ENCODE results near the gene PRSS1.

PRSS1 gene

GRCh38 chr7:142777318-142777717 lies 28.0 kb downstream of the PRSS1 start:
- Histone ChIP-seq H3K27me3 (ENCODE audit: insufficient read depth, low read depth) (no peaks in the 10 kb centered on the region), H3K4me1 (ENCODE audit: low read depth, poor library complexity, severe bottlenecking) (peaks cover 5% of the 10 kb centered on the region), H3K4me2 (no peak overlapping the region), H4K20me1 (ENCODE audit: insufficient read depth) (no peaks in the 10 kb centered on the region), H3K27ac (no peak overlapping the region), H2AFZ (ENCODE audit: low read depth) (no peak overlapping the region), H3K36me3 (ENCODE audit: insufficient read depth) (no peaks in the 10 kb centered on the region), H3K4me3 (IDR thresholded peaks at IDR 0.05; ENCODE audit: insufficient read depth, low read depth, low read length) (no peak overlapping the region), H3K9ac (no peak overlapping the region), H3K79me2 (ENCODE audit: insufficient read depth, low read depth) (no peaks in the 10 kb centered on the region)
- TF ChIP-seq, protein P1, sequence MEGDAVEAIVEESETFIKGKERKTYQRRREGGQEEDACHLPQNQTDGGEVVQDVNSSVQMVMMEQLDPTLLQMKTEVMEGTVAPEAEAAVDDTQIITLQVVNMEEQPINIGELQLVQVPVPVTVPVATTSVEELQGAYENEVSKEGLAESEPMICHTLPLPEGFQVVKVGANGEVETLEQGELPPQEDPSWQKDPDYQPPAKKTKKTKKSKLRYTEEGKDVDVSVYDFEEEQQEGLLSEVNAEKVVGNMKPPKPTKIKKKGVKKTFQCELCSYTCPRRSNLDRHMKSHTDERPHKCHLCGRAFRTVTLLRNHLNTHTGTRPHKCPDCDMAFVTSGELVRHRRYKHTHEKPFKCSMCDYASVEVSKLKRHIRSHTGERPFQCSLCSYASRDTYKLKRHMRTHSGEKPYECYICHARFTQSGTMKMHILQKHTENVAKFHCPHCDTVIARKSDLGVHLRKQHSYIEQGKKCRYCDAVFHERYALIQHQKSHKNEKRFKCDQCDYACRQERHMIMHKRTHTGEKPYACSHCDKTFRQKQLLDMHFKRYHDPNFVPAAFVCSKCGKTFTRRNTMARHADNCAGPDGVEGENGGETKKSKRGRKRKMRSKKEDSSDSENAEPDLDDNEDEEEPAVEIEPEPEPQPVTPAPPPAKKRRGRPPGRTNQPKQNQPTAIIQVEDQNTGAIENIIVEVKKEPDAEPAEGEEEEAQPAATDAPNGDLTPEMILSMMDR (conservative IDR thresholded peaks at IDR 0.05; ENCODE audit: low read depth, low read length): no peak

DNA sequence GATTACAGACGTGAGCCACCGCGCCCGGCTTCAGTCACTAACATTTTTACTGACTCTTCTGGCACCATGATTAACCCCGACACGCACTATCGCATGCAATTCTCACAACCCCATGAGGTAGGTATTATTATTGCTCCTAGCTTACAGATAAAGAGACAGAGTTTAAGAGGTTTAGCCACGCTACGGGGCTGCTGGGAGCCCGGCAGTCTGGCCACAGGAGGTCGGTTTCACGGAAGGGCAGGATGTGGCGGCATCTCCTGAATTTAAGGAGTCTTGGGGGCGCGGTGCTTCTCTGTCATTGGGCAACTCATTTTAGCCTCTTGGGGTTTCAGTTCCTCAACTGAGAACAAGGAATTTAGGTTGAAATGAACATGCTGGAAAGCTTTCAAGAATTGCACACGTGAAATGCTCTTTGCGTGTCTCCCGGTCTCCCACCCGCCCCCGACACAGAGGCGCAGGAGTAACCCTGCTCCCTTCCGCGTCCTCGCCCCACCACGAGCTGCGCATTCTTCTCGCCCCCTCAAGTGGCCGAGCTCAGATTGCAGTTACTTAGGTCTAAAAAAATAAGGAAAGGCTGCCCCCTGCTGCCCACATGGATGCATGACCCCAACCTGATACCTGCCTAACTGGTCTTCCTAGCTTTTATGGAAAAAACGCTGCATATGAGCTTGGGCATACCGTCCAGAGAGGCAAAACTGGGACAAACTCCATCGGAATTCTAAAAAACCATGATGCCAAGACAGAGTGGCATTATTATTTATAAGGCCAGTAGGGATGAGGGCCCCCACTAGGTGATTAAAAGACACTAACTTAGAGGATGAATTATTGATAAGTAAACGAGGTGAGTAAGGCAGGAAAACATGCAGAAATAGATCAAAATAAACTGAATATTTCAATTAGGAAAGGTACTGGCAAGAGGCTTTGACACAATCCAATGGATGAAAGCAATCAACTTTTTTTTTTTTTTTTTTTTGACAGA lies 33.9 kb downstream of the PRSS1 start:
- Histone ChIP-seq H3K27ac (peak overlapping the region; percentile 22; the same call in 1 of the 2 replicates), H3K9ac (peak overlapping the region; percentile 48; the same call in 1 of the 2 replicates), H3K79me2 (ENCODE audit: insufficient read depth, low read depth) (no peaks in the 10 kb centered on the region), H4K20me1 (ENCODE audit: insufficient read depth) (no peaks in the 10 kb centered on the region), H3K4me2 (peak overlapping the region; percentile 72), H3K4me3 (IDR thresholded peaks at IDR 0.05; ENCODE audit: insufficient read depth, low read depth, low read length) (no peak overlapping the region), H3K36me3 (ENCODE audit: insufficient read depth) (no peaks in the 10 kb centered on the region), H3K27me3 (ENCODE audit: insufficient read depth, low read depth) (no peaks in the 10 kb centered on the region), H3K4me1 (ENCODE audit: low read depth, poor library complexity, severe bottlenecking) (peaks cover 6% of the 10 kb centered on the region), H2AFZ (ENCODE audit: low read depth) (peak overlapping the region; percentile 96)
- TF ChIP-seq, protein P1 (conservative IDR thresholded peaks at IDR 0.05; ENCODE audit: low read depth, low read length): peak; percentile 99

GRCh38 chr7:142784096-142784495 lies 34.8 kb downstream of the PRSS1 start:
- Histone ChIP-seq H3K4me2 (no peak overlapping the region), H3K36me3 (ENCODE audit: insufficient read depth) (no peaks in the 10 kb centered on the region), H3K79me2 (ENCODE audit: insufficient read depth, low read depth) (no peaks in the 10 kb centered on the region), H3K4me1 (ENCODE audit: low read depth, poor library complexity, severe bottlenecking) (peaks cover 7% of the 10 kb centered on the region), H2AFZ (ENCODE audit: low read depth) (peak overlapping the region; percentile 96; the same call in 1 of the 2 replicates), H4K20me1 (ENCODE audit: insufficient read depth) (no peaks in the 10 kb centered on the region), H3K27me3 (ENCODE audit: insufficient read depth, low read depth) (no peaks in the 10 kb centered on the region), H3K27ac (no peak overlapping the region), H3K4me3 (IDR thresholded peaks at IDR 0.05; ENCODE audit: insufficient read depth, low read depth, low read length) (no peak overlapping the region), H3K9ac (no peak overlapping the region)
- TF ChIP-seq, protein P1 (conservative IDR thresholded peaks at IDR 0.05; ENCODE audit: low read depth, low read length): no peak

DNA sequence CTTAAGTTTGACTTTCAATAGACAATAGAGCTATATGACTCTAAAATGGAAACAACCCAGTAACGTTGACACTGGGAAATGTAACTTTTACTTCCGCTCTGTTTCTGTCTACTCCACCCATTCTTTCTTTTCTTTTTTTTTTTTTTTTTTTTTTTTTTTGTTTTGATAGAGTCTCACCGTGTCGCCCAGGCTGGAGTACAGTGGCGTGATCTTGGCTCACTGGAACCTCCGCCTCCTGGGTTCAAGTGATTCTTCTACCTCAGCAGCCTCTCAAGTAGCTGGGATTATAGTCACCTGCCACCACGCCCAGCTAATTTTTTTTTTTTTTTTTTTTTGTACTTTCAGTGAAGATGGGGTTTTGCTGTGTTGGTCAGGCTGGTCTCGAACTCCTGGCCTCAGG lies 35.4 kb downstream of the PRSS1 start:
- Histone ChIP-seq H3K4me2 (no peak overlapping the region), H3K27ac (no peak overlapping the region), H3K27me3 (ENCODE audit: insufficient read depth, low read depth) (no peaks in the 10 kb centered on the region), H4K20me1 (ENCODE audit: insufficient read depth) (no peaks in the 10 kb centered on the region), H3K4me3 (IDR thresholded peaks at IDR 0.05; ENCODE audit: insufficient read depth, low read depth, low read length) (no peak overlapping the region), H2AFZ (ENCODE audit: low read depth) (no peak overlapping the region), H3K79me2 (ENCODE audit: insufficient read depth, low read depth) (no peaks in the 10 kb centered on the region), H3K4me1 (ENCODE audit: low read depth, poor library complexity, severe bottlenecking) (peaks cover 11% of the 10 kb centered on the region), H3K36me3 (ENCODE audit: insufficient read depth) (no peaks in the 10 kb centered on the region), H3K9ac (no peak overlapping the region)
- TF ChIP-seq, protein P1 (conservative IDR thresholded peaks at IDR 0.05; ENCODE audit: low read depth, low read length): no peak

All from KMS-11 (cell line).